OCI-M1 (cell line): ENCODE measurements around the gene SLC36A1.
"Not testable (repeated sequence)": the region's sequence is repeated elsewhere in the genome, so short reads cannot be mapped to it uniquely, and the experiment has no call there.

Source experiments
- DNase-seq: peaks from one replicate; lab custom pipeline; 2025; lab: John Stamatoyannopoulos, UW

The SLC36A1 gene

DNA sequence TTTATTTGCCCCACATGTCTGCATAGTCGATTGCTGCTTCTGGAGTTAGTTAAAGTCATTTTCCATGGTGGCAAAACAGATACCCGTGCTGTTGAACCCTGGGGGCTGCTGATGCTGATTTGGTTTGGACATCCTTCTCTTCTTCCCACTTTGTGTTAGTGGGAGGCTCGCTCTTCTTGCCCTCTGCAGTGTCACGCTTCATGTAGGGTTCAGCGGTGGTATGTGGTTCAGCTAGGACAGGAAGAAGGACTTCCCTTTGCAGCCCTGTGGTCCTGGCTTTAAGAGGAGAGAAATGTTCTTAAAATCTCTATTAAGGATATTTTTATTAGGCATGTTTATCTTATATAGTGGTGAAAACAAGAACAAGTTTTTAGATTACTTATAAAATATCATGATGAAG is 36.2 kb downstream of the SLC36A1 start:
- no peak for DNase-seq

DNA sequence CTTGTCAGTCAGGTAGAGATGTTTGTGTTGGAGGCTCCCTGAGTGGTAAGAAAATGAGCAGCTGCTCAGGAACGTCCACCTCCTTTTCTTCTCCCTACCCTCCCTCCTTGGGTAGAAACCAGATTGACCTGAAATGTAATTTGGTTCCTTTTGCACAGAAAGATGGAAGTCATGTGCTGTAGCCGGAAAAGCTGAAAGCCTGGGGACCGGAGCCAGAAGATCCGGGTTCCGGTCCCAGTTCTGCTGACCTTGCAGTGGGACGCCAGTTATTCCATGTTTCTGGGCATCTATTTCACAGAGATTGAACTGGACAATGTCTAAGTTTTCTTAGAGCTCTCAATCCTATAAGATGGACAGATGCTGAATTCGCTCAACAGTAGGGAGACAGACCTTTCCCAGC is 40.1 kb downstream of the SLC36A1 start:
- no peak for DNase-seq

DNA sequence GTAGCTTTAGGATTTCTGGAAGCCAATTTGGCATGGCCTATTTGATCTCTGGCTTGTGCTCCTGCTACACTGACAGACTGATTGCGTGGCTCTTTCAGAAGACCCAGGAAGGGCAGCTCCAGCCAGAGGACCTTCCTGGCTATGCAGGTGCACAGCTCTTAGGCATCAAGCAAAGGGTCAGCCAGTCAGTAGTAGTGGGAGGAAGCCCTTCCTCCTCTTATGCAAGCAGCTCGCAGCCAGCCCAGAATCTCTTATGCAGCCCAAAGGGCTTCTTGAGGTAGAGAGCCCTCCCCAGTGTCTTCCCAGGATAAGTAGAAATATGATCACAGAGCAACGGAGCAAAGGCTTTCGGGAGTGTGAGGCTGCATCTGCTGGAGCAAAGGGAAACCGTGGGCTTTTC is 43.2 kb downstream of the SLC36A1 start:
- DNase-seq: no peak

DNA sequence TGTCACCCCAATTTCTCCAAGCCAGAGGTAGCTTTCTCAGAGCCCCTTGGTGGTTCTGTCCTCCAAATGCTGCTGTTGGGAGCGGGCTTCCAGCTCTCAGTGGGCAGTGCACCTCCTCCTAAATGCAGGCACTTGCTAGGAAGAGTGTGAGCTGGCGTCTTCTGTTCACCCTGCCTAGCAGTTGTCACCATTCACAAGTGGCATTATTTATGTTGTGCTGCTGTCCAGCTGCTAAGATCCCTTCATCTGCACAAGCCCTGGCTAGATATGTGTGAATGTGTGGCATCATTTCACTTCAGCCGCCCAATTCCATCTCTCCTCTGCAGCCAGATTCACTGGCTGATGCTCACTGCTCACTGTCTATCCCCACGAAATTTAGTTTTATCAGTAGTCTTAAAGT is 43.7 kb downstream of the SLC36A1 start:
- no peak for DNase-seq

DNA sequence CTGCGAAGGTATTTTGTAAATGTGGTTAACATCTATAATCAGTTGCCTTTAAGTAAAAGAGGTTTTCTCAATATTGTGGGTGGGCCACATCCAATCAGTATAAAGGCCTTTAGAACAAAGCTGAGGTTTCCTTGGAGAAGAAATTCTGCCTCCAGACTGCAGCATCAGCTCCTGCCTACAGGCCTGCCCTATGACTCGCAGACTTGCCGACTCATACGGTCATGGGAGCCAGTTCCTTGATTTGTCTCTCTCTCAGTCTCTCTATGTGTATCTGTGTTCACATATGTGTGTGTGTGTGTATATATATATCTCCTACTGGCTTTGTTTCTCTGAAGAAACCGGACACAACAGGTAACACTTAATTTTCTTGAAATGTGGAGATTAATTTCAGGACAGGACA is 45.3 kb downstream of the SLC36A1 start:
- peak; percentile 19 for DNase-seq

DNA sequence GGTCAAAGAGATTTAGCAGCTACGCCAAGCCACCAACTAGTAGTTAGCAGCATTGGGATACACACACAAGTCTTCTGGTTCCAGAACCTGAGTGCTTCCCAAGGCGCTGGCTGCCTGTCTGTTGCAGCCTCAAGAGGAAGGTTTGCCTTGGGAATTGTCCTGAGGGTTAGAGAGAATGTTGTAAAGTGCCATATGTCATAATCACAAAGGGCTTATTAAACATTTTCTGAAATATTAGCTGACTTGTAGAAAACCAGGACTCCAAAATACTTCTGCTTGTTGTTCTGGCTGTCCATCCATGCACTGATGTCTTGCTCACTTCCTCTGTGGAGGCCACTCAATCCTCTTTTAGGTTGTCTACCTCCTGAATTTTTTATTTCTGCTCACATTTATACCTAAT is 46.3 kb downstream of the SLC36A1 start:
- no peak for DNase-seq

DNA sequence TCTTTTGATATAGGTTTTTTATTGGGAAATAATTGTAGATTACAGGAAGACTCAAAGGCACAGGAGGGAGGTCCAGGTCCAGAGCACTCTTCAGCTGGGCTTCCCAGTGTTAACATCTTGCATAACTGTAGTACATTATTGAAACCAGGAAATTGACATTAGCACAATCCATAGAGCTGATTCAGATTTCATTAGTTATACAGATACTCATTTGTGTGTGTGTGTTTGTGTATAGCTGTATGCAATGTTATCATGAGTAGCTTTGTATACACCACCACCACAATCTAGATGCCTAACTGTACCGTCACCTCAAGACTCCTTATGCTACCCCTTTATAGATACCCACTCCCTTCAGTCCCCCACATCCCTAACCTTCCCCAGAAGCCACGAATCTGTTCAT is 47.9 kb downstream of the SLC36A1 start:
- no peak for DNase-seq

DNA sequence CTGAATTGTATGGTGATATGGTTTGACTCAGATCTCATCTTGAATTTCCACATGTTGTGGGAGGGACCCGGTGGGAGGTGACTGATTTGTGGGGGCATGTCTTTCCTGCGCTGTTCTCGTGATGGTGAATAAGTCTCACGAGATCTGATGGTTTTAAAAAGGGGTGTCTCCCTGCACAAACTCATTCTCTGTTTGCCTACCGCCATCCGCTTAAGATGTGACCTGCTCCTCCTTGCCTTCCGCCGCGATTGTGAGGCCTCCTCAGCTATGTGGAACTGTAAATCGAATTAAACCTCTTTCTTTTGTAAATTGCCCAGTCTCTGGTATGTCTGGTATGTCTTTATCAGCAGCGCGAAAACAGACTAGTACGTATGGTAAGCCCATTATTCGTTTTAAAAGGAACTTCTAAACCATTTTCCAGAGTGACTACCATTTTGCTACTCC is 48.7 kb downstream of the SLC36A1 start:
- DNase-seq: no peak

DNA sequence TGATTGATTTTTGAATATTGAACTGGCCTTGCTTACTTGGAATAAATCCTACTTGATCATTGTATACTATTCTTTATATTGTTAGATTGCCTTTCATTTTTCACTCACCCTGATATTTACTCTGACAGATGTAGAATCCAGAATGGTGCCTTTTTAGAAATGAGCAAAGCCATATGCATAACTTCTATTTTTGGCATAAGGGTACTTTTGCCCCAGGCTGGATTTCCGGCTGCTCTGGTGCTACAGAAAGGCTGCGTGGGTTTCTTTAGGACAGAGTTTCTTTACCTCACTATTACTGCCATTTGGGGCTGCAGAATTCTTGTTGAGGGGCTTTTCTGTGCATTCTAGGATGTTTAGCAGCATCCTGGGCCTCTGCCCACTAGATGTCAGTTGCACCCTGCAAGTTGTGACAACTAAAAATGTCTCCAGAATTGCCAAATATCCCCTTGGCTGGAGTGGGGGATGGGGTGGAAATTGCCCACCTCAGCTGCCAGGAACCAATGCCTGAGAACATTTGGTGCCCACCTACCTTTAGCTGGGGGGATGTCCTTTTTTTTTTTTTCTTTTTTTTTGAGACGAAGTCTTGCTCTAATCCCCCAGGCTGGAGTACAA is 50.1 kb downstream of the SLC36A1 start:
- DNase-seq: no peak

DNA sequence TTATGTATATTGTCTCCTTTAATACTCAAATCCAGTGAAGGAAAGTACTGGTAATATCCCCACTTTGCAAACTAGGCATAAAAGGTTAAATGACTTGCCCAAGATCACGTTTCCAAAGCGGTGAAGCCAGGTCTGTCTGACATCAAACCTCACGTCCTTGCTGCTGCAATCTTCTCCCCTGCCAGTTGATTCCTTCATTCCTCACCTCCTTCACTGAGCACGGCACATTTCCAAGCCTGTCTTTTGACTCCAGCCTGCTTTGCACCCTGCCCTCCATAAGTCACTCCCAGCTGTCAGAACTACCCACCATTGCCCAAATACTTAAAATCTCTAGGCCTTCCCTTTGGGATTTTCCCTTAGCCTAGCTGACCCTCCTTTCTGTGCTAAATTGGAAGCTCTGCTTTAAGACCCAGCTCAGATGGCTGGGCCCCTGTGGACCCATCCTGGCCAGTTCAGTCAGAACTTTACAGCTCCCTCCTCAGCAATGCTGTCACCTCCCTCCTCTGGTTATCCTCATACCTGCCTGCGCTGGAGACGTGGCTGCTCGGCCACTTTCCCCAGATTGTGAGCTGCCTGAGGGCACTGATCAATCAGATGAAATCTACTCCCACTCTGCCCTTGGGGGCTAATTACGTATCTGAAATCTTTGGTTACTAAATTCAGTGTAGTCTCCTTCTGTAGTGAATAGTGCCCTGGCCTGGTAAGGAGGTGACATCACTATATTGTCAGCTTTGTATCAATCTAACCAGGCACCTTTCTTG is 51.2 kb downstream of the SLC36A1 start:
- DNase-seq: no peak

DNA sequence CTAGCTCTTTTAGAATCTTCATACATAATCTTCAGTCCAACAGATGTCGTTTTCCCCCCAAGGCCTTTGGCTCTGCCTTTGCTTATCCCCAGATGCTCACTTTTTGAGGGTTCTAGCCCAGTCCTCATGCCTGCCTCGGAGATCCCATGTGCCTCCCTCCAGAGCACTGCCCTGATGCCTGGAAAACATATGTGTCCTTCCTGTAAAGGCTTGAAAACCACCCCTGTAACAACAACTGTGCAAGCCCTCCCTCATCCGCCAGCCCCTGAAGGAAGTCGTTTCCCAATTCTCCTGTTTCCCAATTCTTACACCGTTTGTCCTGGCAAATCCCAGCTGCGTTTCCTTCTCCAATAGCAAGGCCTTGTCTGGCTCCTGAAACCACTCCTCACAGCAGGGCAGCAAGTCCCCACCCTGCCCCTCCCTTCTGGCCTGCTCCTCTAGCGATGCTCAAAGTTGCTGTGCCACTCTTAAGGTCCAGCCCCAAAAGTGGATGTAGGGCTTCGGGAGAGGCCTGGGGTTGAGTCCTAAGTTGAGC is 52.2 kb downstream of the SLC36A1 start:
- DNase-seq: no peak

DNA sequence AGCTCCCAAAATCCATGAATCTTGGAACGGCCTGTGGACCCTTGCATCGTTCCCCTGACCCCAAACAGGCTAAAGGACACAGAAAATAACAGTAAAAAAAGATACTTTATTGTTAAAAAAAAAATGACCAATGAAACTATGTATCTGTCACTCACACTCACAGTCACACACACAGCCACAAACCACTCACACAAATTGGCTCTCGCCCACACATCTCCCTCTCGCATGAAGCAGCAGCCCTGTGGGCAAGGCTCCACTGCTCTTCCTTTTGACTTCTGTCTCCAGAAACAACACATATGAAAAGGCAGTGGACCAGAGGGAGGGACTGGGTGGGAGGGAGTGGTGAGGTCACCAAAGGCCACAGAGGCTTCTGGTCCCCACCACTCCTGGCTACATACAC is 56.6 kb downstream of the SLC36A1 start:
- no peak for DNase-seq

DNA sequence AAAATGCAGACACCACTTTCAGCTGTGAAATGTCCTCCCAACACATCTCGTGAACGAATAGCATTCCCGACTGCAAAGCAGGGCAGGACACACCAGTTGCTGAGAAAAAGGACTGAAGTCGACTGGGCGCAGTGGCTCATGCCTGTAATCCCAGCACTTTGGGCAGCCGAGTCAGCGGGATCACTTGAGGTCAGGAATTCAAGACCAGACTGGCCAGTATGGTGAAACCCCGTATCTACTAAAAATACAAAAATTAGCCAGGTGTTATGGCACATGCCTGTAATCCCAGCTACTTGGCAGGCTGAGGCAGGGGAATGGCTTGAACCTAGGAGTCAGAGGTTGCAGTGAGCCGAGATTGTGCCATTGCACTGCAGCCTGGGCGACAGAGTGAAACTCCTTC is 60.9 kb downstream of the SLC36A1 start:
- not testable (repeated sequence) for DNase-seq

DNA sequence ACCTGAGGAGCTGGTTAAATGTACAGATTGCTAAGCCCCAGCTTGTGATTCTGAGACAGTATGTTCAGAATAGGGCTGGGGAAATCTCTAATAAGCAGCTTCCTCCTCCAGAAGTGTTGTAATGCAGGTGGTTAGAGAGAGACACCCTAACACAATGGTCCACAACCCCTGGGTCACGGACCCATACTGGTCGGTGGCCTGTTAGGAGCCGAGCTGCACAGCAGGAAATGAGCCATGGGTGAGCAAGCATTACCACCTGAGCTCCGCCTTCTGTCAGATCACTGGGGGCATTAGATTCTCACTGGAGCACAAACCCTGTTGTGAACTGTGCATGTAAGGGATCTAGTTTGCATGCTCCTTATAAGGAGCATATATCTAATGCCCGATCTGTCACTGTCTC is 61.8 kb downstream of the SLC36A1 start:
- no peak for DNase-seq

DNA sequence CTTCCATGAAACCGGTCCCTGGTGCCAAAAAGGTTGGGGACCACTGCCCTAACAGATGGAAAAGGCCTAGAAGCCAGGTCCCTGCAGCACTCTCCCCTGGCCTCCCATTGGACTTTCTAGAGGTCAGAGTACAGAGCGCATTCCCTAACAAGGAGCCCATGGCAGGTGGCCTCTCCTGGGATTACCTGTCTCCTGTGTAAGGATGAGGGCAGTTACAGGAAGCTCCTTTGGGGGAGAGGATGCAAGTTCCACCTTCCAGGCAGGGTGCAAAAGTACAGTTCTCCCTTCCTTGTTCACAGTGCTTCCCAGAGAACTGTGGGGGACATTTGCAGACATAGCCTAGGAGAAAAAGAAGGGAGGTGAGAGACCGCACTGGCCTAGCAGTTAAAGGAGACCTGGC is 62.4 kb downstream of the SLC36A1 start:
- DNase-seq: no peak

DNA sequence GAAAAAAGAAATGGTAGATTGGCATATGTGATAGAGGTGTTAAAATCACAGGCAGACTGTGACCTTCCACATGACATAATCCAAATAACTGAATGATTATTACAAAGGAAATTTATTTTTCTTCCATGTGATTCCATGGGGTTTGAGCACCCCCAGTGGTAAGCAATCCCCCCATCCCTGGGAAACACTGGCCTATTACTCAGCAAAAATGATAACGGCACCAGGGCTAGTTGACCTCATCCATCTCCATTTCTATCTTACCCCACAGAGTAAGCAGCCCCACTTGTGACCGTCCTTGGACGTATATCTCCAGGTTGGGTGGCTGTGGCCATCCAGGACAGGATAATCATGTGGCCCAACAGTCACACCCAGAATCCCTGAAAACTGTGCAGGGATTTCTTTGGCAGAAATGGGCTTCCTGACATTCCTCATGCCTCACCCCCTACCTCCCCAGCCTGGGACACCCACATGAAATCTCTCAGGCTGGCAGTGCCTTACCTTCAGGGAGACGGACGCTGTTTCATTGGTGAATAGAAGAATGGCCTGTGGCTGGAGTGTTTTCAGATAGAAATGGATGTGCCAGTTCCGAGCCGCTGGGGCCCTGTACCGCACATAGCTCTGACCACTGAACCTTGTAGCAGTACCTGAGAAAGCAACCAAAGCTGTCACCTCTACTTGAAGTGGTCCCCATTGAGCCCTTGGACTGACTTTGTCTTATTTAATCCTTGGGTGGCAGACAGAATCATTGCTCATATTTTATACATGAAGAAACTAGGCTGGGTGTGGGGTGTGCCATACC is 69.9 kb downstream of the SLC36A1 start:
- DNase-seq: no peak

DNA sequence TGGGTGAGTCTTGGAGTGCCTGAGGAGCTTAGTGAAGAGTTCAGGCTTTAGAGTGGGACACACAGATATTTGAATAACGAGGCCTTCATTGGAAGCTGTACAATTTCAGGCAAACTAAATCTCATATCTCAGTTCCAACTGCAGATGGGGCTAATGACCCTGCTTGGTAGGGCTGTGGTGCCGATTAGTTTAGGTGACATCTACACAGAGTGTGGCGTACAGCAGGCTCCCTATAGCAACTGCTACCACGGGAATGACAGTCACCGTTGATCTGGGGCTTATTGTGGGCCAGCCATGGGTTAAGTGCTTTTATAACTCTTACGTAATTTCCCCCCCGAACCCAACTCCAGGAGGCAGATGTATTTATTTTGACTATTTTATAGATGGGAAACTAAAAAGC is 72.9 kb downstream of the SLC36A1 start:
- no peak for DNase-seq

DNA sequence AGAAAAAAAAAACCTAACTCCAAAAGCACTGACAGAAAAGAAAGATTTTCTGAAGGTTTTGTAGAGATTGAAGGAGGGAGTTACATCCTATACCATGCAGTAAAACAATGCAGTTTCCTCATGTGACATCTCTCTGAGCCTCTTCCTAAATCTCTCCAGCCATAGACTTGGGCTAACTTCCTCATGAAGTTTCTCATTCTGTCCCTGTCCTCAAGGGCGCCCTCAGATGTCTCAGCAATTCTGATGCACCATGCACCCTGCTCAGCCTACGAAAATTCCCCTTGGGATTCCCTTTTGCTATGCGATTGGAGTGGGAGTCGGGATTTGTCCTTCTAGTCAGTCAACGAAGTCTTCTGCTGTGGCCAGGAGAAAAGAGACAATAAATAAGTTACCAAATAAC is 74.8 kb downstream of the SLC36A1 start:
- peak; percentile 5 for DNase-seq

DNA sequence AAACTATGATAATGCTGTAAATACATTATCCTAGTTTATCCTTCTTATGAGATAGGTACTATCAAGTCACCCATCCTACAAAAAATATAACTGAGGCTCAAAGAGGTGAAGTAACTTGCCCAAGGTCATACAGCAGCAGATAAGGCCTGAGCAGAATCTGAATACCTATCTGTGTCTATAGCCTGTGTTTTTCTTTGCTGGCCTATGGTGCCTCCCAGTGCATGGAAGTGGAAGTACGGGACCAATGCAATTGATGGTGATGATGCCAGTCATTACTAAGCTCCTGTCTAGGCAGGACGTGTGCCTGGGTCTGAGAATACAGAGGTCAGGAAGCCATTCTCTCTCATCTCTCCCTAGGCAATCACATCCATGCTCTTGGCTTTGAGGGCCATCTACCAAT is 75.9 kb downstream of the SLC36A1 start:
- DNase-seq: peak; percentile 71

DNA sequence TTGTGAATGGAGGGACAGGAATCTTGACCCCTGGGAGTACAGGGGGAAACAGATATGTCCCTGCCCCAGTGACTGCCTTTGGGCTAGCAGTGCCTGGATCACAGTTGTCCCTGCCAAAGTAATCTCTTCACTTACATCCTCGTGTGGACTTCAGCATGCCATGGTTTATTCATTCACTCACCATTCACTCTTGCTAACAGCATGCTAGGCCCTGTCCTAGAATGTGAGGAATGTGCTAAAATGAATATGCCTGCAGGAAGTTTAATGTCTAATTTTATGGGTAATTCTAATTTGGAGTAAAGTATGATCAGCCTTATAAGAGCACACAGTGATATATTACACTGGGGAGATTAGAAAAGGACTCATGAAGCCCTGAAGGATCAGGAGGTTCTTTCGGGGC is 80.8 kb downstream of the SLC36A1 start:
- DNase-seq: no peak

DNA sequence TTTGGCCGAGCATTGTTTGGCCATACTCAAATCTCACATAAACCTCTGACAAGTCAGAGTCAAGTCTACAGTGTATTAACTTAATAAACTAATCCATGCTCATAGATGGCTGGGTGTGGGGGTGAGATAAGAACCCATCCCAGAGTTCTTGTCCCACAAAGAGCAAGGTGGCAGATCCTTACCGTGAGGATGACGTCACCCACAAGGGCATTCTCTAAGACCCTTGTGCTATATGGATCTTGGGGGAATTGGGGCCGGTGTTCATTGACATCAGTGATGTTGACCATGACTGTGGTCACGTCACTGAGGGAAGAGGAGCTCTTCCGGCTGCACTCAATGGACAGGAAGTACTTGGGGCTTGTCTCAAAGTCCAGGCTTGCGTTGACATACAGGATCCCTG is 81.6 kb downstream of the SLC36A1 start:
- DNase-seq: no peak

DNA sequence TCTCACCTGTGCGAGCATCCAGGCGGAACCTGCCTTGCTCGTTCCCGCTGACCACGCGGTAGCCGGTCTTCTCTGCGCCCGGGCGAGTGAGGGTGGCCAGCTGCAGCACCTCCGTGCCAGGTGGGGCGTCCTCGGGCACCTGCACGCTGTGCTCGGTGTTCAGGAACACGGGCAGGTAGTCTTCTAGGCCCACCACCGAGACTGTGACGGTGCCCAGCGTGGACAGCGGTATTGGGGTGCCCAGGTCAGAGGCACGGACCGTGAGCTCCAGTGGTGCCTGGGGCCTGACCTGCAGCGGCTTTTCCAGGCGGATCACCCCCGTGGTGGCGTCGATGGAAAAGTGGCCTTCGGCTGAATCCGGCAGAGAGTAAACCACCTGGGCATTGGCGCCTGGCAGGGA is 84.2 kb downstream of the SLC36A1 start:
- DNase-seq: no peak

DNA sequence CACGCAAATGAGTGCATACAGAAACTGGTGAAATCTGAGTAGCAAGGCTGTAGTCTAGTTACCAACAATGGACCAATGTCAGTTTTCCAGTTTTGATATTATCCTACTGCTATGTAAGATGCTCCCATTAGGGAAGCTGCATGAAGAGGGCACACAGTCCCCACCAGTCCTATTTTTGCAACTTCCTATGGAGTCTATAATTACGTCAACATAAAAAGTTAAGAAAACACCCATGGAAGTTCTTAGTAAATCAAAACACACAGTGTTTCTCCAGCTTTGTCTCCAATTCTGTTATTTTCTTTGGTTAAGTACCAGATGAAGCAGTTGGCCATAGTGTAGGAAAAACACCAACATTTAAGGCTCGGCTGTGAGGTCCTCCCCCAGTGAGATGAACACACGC is 85.0 kb downstream of the SLC36A1 start:
- DNase-seq: no peak
